Osteoblast (primary cell): ENCODE measurements around the gene ZNF558. TPM values are rescaled to one million over a fixed set of nuclear protein-coding genes. Genes with fewer than 3 reads are reported as not detected.

Experiments
- DNase-seq: peaks from one replicate; pipeline ENCODE4 v3.0.0; 2011; ENCODE audit warnings: low spot score, mixed read lengths; ENCODE audit not compliant: insufficient read length; ENCODE audit errors: missing footprints
- H2AFZ ChIP-seq: 2 replicates; pipeline ENCODE4 v1.6.0; 2011; ENCODE audit warnings: mild to moderate bottlenecking, low read length
- H3K27ac ChIP-seq: 2 replicates; pipeline ENCODE4 v1.5.1; 2011; ENCODE audit warnings: mild to moderate bottlenecking, low read depth, low read length, moderate library complexity
- H3K27me3 ChIP-seq: 2 replicates; pipeline ENCODE4 v1.6.0; 2012; ENCODE audit warnings: mild to moderate bottlenecking, control low read depth, inconsistent platforms, low read length, moderate library complexity; ENCODE audit not compliant: insufficient read depth
- H3K36me3 ChIP-seq: 2 replicates; pipeline ENCODE4 v1.5.1; 2011; ENCODE audit warnings: mild to moderate bottlenecking, low read length, control low read depth, moderate library complexity; ENCODE audit not compliant: insufficient read depth
- H3K4me1 ChIP-seq: 2 replicates; pipeline ENCODE4 v1.5.1; 2011; ENCODE audit warnings: mild to moderate bottlenecking, low read length, control low read depth, moderate library complexity; ENCODE audit not compliant: insufficient read depth
- H3K4me2 ChIP-seq: 2 replicates; pipeline ENCODE4 v1.6.0; 2011; ENCODE audit warnings: mild to moderate bottlenecking, low read length; ENCODE audit not compliant: insufficient read depth
- H3K4me3 ChIP-seq: fragments of 200-600 bp; sonication (generic); 3 replicates; pipeline ENCODE4 v1.5.1; 2012; ENCODE audit warnings: mild to moderate bottlenecking, low read length, inconsistent platforms; ENCODE audit not compliant: insufficient read depth
- H3K79me2 ChIP-seq: 2 replicates; pipeline ENCODE4 v1.6.0; 2012; ENCODE audit warnings: mild to moderate bottlenecking, low read length, control low read depth, inconsistent platforms; ENCODE audit not compliant: insufficient read depth
- H3K9me3 ChIP-seq: 2 replicates; pipeline ENCODE4 v1.5.1; 2011; ENCODE audit warnings: low read depth, low read length, control low read depth
- H4K20me1 ChIP-seq: 2 replicates; pipeline ENCODE4 v1.6.0; 2012; ENCODE audit warnings: mild to moderate bottlenecking, low read length, control low read depth; ENCODE audit not compliant: insufficient read depth
- CTCF ChIP-seq: IDR thresholded peaks from 2 replicates; pipeline ENCODE4 v1.5.1; 2011; ENCODE audit warnings: mild to moderate bottlenecking, low read depth, low read length, moderate library complexity; ENCODE audit errors: extremely low read depth
- total RNA-seq: library from RNA; depleted of rRNA; stranded (reverse); fragments of >200 nt; gene quantifications from 2 replicates; pipeline ENCODE4 v1.2.3, GENCODE V29; 2012

The ZNF558 gene
- 23.6 and 24.6 TPM in 2 replicates for total RNA-seq

GRCh38 chr19:8832132-8833021, at the start of gene ZNF558, which contains the start of gene MBD3L1:
Gene ZNF558, minus strand, starts transcription at chr19:8832304. Its CDS starts 9,645 bp downstream, at chr19:8822659.
Gene MBD3L1, plus strand, starts transcription at chr19:8832377. Its CDS starts 10,302 bp downstream, at chr19:8842679.
- H3K27ac ChIP-seq, result peak within 1 kb of the TSS; percentile 83
- peak within 1 kb of the TSS; percentile 94 for H3K4me3 ChIP-seq
- no peaks in the 10 kb centered on the region for H3K36me3 ChIP-seq
- peak; percentile 24 for TF ChIP-seq CTCF
- peak; percentile 98 for DNase-seq
- no peaks in the 10 kb centered on the region for H3K79me2 ChIP-seq
- H3K4me1 ChIP-seq, result peaks cover 3% of the 10 kb centered on the region
- H3K9me3 ChIP-seq, result no peaks in the 10 kb centered on the region
- H3K4me2 ChIP-seq, result peak within 1 kb of the TSS; percentile 90
- no peaks in the 10 kb centered on the region for H3K27me3 ChIP-seq
- H2AFZ ChIP-seq, result peak within 1 kb of the TSS; percentile 95
- H4K20me1 ChIP-seq, result no peaks in the 10 kb centered on the region

GRCh38 chr19:8881512-8881911, 49.4 kb upstream of the ZNF558 start:
- Histone ChIP-seq H3K4me3 (no peak overlapping the region), H3K9me3 (no peaks in the 10 kb centered on the region), H3K4me2 (no peak overlapping the region), H4K20me1 (no peaks in the 10 kb centered on the region), H3K79me2 (no peaks in the 10 kb centered on the region), H3K27me3 (no peaks in the 10 kb centered on the region), H3K4me1 (no peaks in the 10 kb centered on the region), H3K27ac (no peak overlapping the region), H3K36me3 (no peaks in the 10 kb centered on the region), H2AFZ (no peak overlapping the region)
- no peak for TF ChIP-seq CTCF
- no peak for DNase-seq

- no peak overlapping the region for H3K27ac ChIP-seq
- no peaks in the 10 kb centered on the region for H3K36me3 ChIP-seq
- H3K4me3 ChIP-seq, result no peak overlapping the region
- no peaks in the 10 kb centered on the region for H3K79me2 ChIP-seq
- TF ChIP-seq CTCF, result no peak
- DNase-seq, result peak; percentile 31
- no peaks in the 10 kb centered on the region for H3K4me1 ChIP-seq
- no peak overlapping the region for H3K4me2 ChIP-seq
- H3K9me3 ChIP-seq, result no peaks in the 10 kb centered on the region
- no peaks in the 10 kb centered on the region for H4K20me1 ChIP-seq
- H2AFZ ChIP-seq, result no peak overlapping the region
- no peaks in the 10 kb centered on the region for H3K27me3 ChIP-seq
Measured at GRCh38 chr19:8880868-8881488, 48.9 kb upstream of the ZNF558 start.
